Fibroblast of lung (primary cell): Measurements from ENCODE around the gene CD200R1L. TPM values are rescaled to one million over a fixed set of nuclear protein-coding genes. Genes with fewer than 3 reads are reported as not detected.

Experiments
- DNase-seq, 2 donors: peaks; one replicate each; pipeline versions ENCODE4 v3.0.0 to v3.0.0-alpha.2; 2010; ENCODE audit warnings: low read depth in 2 of 2
- H2AFZ ChIP-seq: 2 replicates; pipeline ENCODE4 v1.5.1; 2012; ENCODE audit warnings: low read length, control low read depth, inconsistent platforms
- H3K27ac ChIP-seq: 2 replicates; pipeline ENCODE4 v1.5.1; 2011; ENCODE audit warnings: low read length, control low read depth; ENCODE audit not compliant: insufficient read depth
- H3K27me3 ChIP-seq: 2 replicates; pipeline ENCODE4 v1.5.1; 2011; ENCODE audit warnings: mild to moderate bottlenecking, low read length; ENCODE audit not compliant: control insufficient read depth, insufficient read depth
- H3K36me3 ChIP-seq: 2 replicates; pipeline ENCODE4 v1.5.1; 2011; ENCODE audit warnings: low read length; ENCODE audit not compliant: control insufficient read depth, insufficient read depth
- H3K4me1 ChIP-seq: 2 replicates; pipeline ENCODE4 v1.5.1; 2011; ENCODE audit warnings: low read length; ENCODE audit not compliant: control insufficient read depth, insufficient read depth; ENCODE audit errors: extremely low read depth
- H3K4me2 ChIP-seq: 2 replicates; pipeline ENCODE4 v1.5.1; 2011; ENCODE audit warnings: low read length, control low read depth; ENCODE audit not compliant: insufficient read depth; ENCODE audit errors: extremely low read depth
- H3K4me3 ChIP-seq, 4 experiments: fragments of 200-600 bp in 1 of 4; sonication (generic) in 1 of 4; replicated peaks in 1 of 4; 2 replicates each; pipeline ENCODE4 v1.5.1; 2011 to 2016; ENCODE audit warnings: low read length in 4 of 4, low read depth in 3 of 4, mild to moderate bottlenecking in 3 of 4, control low read depth in 2 of 4, inconsistent platforms in 1 of 4, mixed read lengths in 1 of 4; ENCODE audit not compliant: insufficient read depth in 1 of 4; ENCODE audit errors: control extremely low read depth in 1 of 4
- H3K79me2 ChIP-seq: 2 replicates; pipeline ENCODE4 v1.5.1; 2012; ENCODE audit warnings: mild to moderate bottlenecking, low read length, inconsistent platforms; ENCODE audit not compliant: control insufficient read depth, insufficient read depth
- H3K9ac ChIP-seq: 2 replicates; pipeline ENCODE4 v1.5.1; 2011; ENCODE audit warnings: mild to moderate bottlenecking, low read length, control low read depth; ENCODE audit not compliant: insufficient read depth
- H3K9me3 ChIP-seq: 2 replicates; pipeline ENCODE4 v1.5.1; 2012; ENCODE audit warnings: low read depth, low read length; ENCODE audit not compliant: control insufficient read depth, insufficient read depth
- H4K20me1 ChIP-seq: 2 replicates; pipeline ENCODE4 v1.5.1; 2011; ENCODE audit warnings: low read length; ENCODE audit not compliant: control insufficient read depth, insufficient read depth; ENCODE audit errors: extremely low read depth
- CTCF ChIP-seq, 2 donors: IDR thresholded peaks in 1 of 2; conservative IDR thresholded peaks in 1 of 2; 1 replicate in 1 of 2; 2 replicates in 1 of 2; pipeline ENCODE4 v1.5.1; 2011 to 2012; ENCODE audit warnings: low read length in 2 of 2, control low read depth in 1 of 2, inconsistent platforms in 1 of 2, low read depth in 1 of 2, mild to moderate bottlenecking in 1 of 2
- EZH2 ChIP-seq: IDR thresholded peaks from 2 replicates; pipeline ENCODE4 v1.5.1; 2012; ENCODE audit warnings: low read length, control low read depth, mild to moderate bottlenecking; ENCODE audit errors: missing control alignments
- polyA plus RNA-seq, 2 donors: library from polyadenylated mRNA; depleted of rRNA in 1 of 2; stranded (reverse) in 1 of 2; unstranded in 1 of 2; fragments of >200 nt; gene quantifications; 2 replicates each; pipeline ENCODE4 v1.2.1, GENCODE V29; 2011 to 2012; ENCODE audit warnings: missing spikeins in 1 of 2
- total RNA-seq: library from RNA; depleted of rRNA; stranded (reverse); fragments of >200 nt; gene quantifications from 2 replicates; pipeline ENCODE4 v1.2.1, GENCODE V29; 2014

CD200R1L gene
- total and polyA plus RNA-seq, 2 donors (not counting 1 experiment from before 2014, with no cell fraction given), result not detected

GRCh38 chr3:112811131-112811884 is 35.4 kb downstream of the CD200R1L start:
- H2AFZ ChIP-seq, result no peak overlapping the region
- peak; percentile 92 to 94 for DNase-seq

GRCh38 chr3:112810561-112810960 is 36.1 kb downstream of the CD200R1L start:
- H3K36me3 ChIP-seq, result no peaks in the 10 kb centered on the region
- H3K9me3 ChIP-seq, result no peaks in the 10 kb centered on the region
- no peak for TF ChIP-seq CTCF (conservative IDR thresholded peaks at IDR 0.05 in 1 of 2, IDR thresholded peaks at IDR 0.05 in 1 of 2; ENCODE audit: low read depth in 1 of 2, low read length in 2 of 2)
- no peak for TF ChIP-seq EZH2
- H3K27me3 ChIP-seq, result no peaks in the 10 kb centered on the region
- H4K20me1 ChIP-seq, result no peaks in the 10 kb centered on the region
- H3K79me2 ChIP-seq, result no peaks in the 10 kb centered on the region
- H3K9ac ChIP-seq, result no peak overlapping the region
- H2AFZ ChIP-seq, result no peak overlapping the region
- DNase-seq, result no peak
- H3K4me3 ChIP-seq, result no peak overlapping the region
- H3K4me2 ChIP-seq, result no peak overlapping the region
- H3K27ac ChIP-seq, result no peak overlapping the region
- H3K4me1 ChIP-seq, result peaks cover 18% of the 10 kb centered on the region

More at GRCh38 chr3:112811131-112811884, 35.4 kb downstream of the CD200R1L start:
- H3K9ac ChIP-seq, result no peak overlapping the region
- peaks cover 18% of the 10 kb centered on the region for H3K4me1 ChIP-seq
- H3K36me3 ChIP-seq, result no peaks in the 10 kb centered on the region
- no peak overlapping the region for H3K4me2 ChIP-seq
- no peaks in the 10 kb centered on the region for H3K27me3 ChIP-seq
- no peaks in the 10 kb centered on the region for H3K9me3 ChIP-seq
- no peaks in the 10 kb centered on the region for H4K20me1 ChIP-seq
- peak overlapping the region; percentile 69 for H3K27ac ChIP-seq
- TF ChIP-seq CTCF (conservative IDR thresholded peaks at IDR 0.05 in 1 of 2, IDR thresholded peaks at IDR 0.05 in 1 of 2; ENCODE audit: low read depth in 1 of 2, low read length in 2 of 2), result no peak
- no peak for TF ChIP-seq EZH2
- H3K79me2 ChIP-seq, result no peaks in the 10 kb centered on the region
- H3K4me3 ChIP-seq, result no peak overlapping the region

GRCh38 chr3:112808136-112808535 is 38.5 kb downstream of the CD200R1L start:
- H3K27ac ChIP-seq, result no peak overlapping the region
- H2AFZ ChIP-seq, result no peak overlapping the region
- no peak overlapping the region for H3K4me3 ChIP-seq
- H3K9ac ChIP-seq, result no peak overlapping the region
- H3K9me3 ChIP-seq, result no peaks in the 10 kb centered on the region
- DNase-seq, result no peak
- H3K27me3 ChIP-seq, result no peaks in the 10 kb centered on the region
- H3K79me2 ChIP-seq, result no peaks in the 10 kb centered on the region
- no peak overlapping the region for H3K4me2 ChIP-seq
- H3K36me3 ChIP-seq, result no peaks in the 10 kb centered on the region
- peaks cover 14% of the 10 kb centered on the region for H3K4me1 ChIP-seq
- TF ChIP-seq EZH2 (no peak), CTCF (conservative IDR thresholded peaks at IDR 0.05 in 1 of 2, IDR thresholded peaks at IDR 0.05 in 1 of 2; ENCODE audit: low read depth in 1 of 2, low read length in 2 of 2) (no peak)
- no peaks in the 10 kb centered on the region for H4K20me1 ChIP-seq
